Measurements from ENCODE around the gene VSIG2.

VSIG2 gene

GRCh38 chr11:124762624-124763155, 10.6 kb upstream of the VSIG2 start:
- no peak for DNase-seq

- no peak for DNase-seq
These were observed 10.1 kb upstream of the VSIG2 start, which contains the start of gene ESAM for GRCh38 chr11:124762105-124762623. Gene ESAM (minus strand): TSS chr11:124762290. CDS start chr11:124762154, 136 bp downstream.

GRCh38 chr11:124761301-124762104, 9.4 kb upstream of the VSIG2 start:
- no peak for DNase-seq

- DNase-seq: no peak
These were observed 8.8 kb upstream of the VSIG2 start for GRCh38 chr11:124760806-124761205.

- DNase-seq: no peak
These were observed 8.2 kb upstream of the VSIG2 start for GRCh38 chr11:124760205-124760652.

- no peak for DNase-seq
These were observed 7.5 kb upstream of the VSIG2 start for GRCh38 chr11:124759266-124760204.

GRCh38 chr11:124758355-124759265, 6.6 kb upstream of the VSIG2 start:
- peak; percentile 3 for DNase-seq

GRCh38 chr11:124757320-124757719, 5.3 kb upstream of the VSIG2 start:
- no peak for DNase-seq

- no peak for DNase-seq
These were observed 4.7 kb upstream of the VSIG2 start for GRCh38 chr11:124756753-124757227.

GRCh38 chr11:124756033-124756752, 4.1 kb upstream of the VSIG2 start:
- no peak for DNase-seq

- no peak for DNase-seq
These were observed 2.7 kb upstream of the VSIG2 start for GRCh38 chr11:124754710-124755109.

- no peak for DNase-seq
These were observed 2.3 kb upstream of the VSIG2 start for GRCh38 chr11:124754309-124754708.

GRCh38 chr11:124753624-124754023, 1.6 kb upstream of the VSIG2 start:
- DNase-seq: no peak

GRCh38 chr11:124753205-124753604, 1.1 kb upstream of the VSIG2 start:
- no peak for DNase-seq

GRCh38 chr11:124752471-124753102, 532 bp upstream of the VSIG2 start:
- no peak for DNase-seq

GRCh38 chr11:124751391-124751740, 689 bp downstream of the VSIG2 start:
- no peak for DNase-seq

- DNase-seq: no peak
These were observed 2.1 kb downstream of the VSIG2 start for GRCh38 chr11:124749912-124750311.

GRCh38 chr11:124748481-124749343, 3.3 kb downstream of the VSIG2 start:
- no peak for DNase-seq

GRCh38 chr11:124748100-124748418, 4.0 kb downstream of the VSIG2 start:
- DNase-seq: no peak

Data from NCI-H1694 treated with DMSO at 0.1 percent for 48 hours (cell line).